CD14-positive monocyte (primary cell): Measurements from ENCODE around the gene RGS5. TPM values are rescaled to one million over a fixed set of nuclear protein-coding genes. Genes with fewer than 3 reads are reported as not detected.

Experiments used
- DNase-seq, 3 donors: peaks; one replicate each; pipeline ENCODE4 v3.0.0-alpha.2; 2011 to 2022
- H2AFZ ChIP-seq: 2 replicates; pipeline ENCODE4 v1.6.0; 2012; ENCODE audit warnings: mild to moderate bottlenecking, low read depth, low read length, inconsistent platforms; ENCODE audit not compliant: insufficient read depth, poor library complexity, severe bottlenecking
- H3K27ac ChIP-seq, 2 donors: 1 replicate in 1 of 2; 2 replicates in 1 of 2; pipeline ENCODE4 v1.5.1; 2012 to 2013; ENCODE audit warnings: low read length in 2 of 2, control low read depth in 1 of 2, inconsistent platforms in 1 of 2, low read depth in 1 of 2, mild to moderate bottlenecking in 1 of 2
- H3K27me3 ChIP-seq, 2 donors: one replicate each; pipeline versions ENCODE4 v1.6.0 to v1.6.1; 2011 to 2013; ENCODE audit warnings: low read length in 2 of 2; ENCODE audit not compliant: control insufficient read depth in 2 of 2, insufficient read depth in 2 of 2
- H3K36me3 ChIP-seq, 2 donors: replicated peaks in 1 of 2; 1 replicate in 1 of 2; 2 replicates in 1 of 2; pipeline versions ENCODE4 v1.5.1 to v1.6.1; 2012 to 2013; ENCODE audit warnings: low read length in 2 of 2, control low read depth in 1 of 2, inconsistent platforms in 1 of 2, mild to moderate bottlenecking in 1 of 2; ENCODE audit not compliant: insufficient read depth in 2 of 2, control insufficient read depth in 1 of 2
- H3K4me1 ChIP-seq, 2 donors: 1 replicate in 1 of 2; 2 replicates in 1 of 2; pipeline versions ENCODE4 v1.5.1 to v1.6.1; 2012 to 2013; ENCODE audit warnings: low read length in 2 of 2, control low read depth in 1 of 2, inconsistent platforms in 1 of 2, mild to moderate bottlenecking in 1 of 2, moderate library complexity in 1 of 2; ENCODE audit not compliant: insufficient read depth in 2 of 2, control insufficient read depth in 1 of 2
- H3K4me2 ChIP-seq: replicated peaks from 2 replicates; pipeline ENCODE3; 2012; ENCODE audit warnings: low read length, moderate library complexity, mild to moderate bottlenecking; ENCODE audit not compliant: poor library complexity, severe bottlenecking; ENCODE audit errors: extremely low read depth
- H3K4me3 ChIP-seq, 3 experiments: fragments of 200-600 bp in 1 of 3; sonication (generic) in 1 of 3; replicated peaks in 1 of 3; 1 replicate in 2 of 3; 2 replicates in 1 of 3; pipeline ENCODE4 v1.5.1; 2011 to 2013; ENCODE audit warnings: low read length in 3 of 3, mild to moderate bottlenecking in 3 of 3, control low read depth in 2 of 3, low read depth in 2 of 3, inconsistent platforms in 1 of 3, moderate library complexity in 1 of 3
- H3K79me2 ChIP-seq: 2 replicates; pipeline ENCODE4 v1.6.0; 2012; ENCODE audit warnings: mild to moderate bottlenecking, control low read depth, inconsistent platforms, low read length, moderate library complexity; ENCODE audit not compliant: insufficient read depth
- H3K9ac ChIP-seq: 2 replicates; pipeline ENCODE4 v1.6.0; 2017; ENCODE audit warnings: low read length, mild to moderate bottlenecking; ENCODE audit not compliant: insufficient read depth, poor library complexity, severe bottlenecking
- H3K9me3 ChIP-seq, 2 donors: replicated peaks in 1 of 2; 1 replicate in 1 of 2; 2 replicates in 1 of 2; pipeline versions ENCODE4 v1.5.1 to v1.6.1; 2012 to 2013; ENCODE audit warnings: low read length in 2 of 2, control low read depth in 1 of 2; ENCODE audit not compliant: control insufficient read depth in 1 of 2, insufficient read depth in 1 of 2
- H4K20me1 ChIP-seq: 2 replicates; pipeline ENCODE4 v1.6.0; 2012; ENCODE audit warnings: mild to moderate bottlenecking, low read length, control low read depth, moderate library complexity; ENCODE audit not compliant: insufficient read depth
- H3K27ac Mint-ChIP-seq, 7 donors: one replicate each; pipeline ENCODE4 v1.8.0; 2020; ENCODE audit warnings: mild to moderate bottlenecking in 7 of 7, mixed read lengths in 7 of 7, moderate library complexity in 6 of 7, inconsistent platforms in 2 of 7
- H3K27me3 Mint-ChIP-seq, 3 donors: one replicate each; pipeline ENCODE4 v1.8.0; 2021 to 2022; ENCODE audit warnings: low read depth in 3 of 3, mild to moderate bottlenecking in 3 of 3, mixed read lengths in 3 of 3, moderate library complexity in 3 of 3, inconsistent platforms in 1 of 3
- H3K36me3 Mint-ChIP-seq, 2 donors: one replicate each; pipeline ENCODE4 v1.8.0; 2020; ENCODE audit warnings: mixed read lengths in 2 of 2, inconsistent platforms in 1 of 2, mild to moderate bottlenecking in 1 of 2
- H3K4me1 Mint-ChIP-seq: one replicate; pipeline ENCODE4 v1.8.0; 2020; ENCODE audit warnings: mild to moderate bottlenecking, mixed read lengths
- H3K4me3 Mint-ChIP-seq, 2 donors: one replicate each; pipeline ENCODE4 v1.8.0; 2020; ENCODE audit warnings: mild to moderate bottlenecking in 2 of 2, mixed read lengths in 2 of 2, moderate library complexity in 1 of 2
- H3K9me3 Mint-ChIP-seq, 7 donors: one replicate each; pipeline ENCODE4 v1.8.0; 2020 to 2022; ENCODE audit warnings: mixed read lengths in 7 of 7, mild to moderate bottlenecking in 6 of 7, moderate library complexity in 6 of 7, inconsistent platforms in 2 of 7
- CTCF ChIP-seq: fragments of 200-600 bp; IDR thresholded peaks from one replicate; pipeline ENCODE4 v1.8.0; 2022; ENCODE audit warnings: antibody characterized with exemption, mild to moderate bottlenecking
- WGBS: methylation state at CpG from one replicate; pipeline ENCODE4 v1.1.5; 2013; ENCODE audit warnings: missing lambda C conversion rate; ENCODE audit not compliant: insufficient coverage; 5-methylcytosine and 5-hydroxymethylcytosine counted together
- intact Hi-C, 2 donors: fragments of 100-400 bp; cut with micrococcal nuclease; formaldehyde crosslinking; loops; one replicate each; pipeline versions ENCODE4 v1.15.0 to v1.15.1; 2023
- polyA plus RNA-seq, 3 donors: library from polyadenylated mRNA; depleted of rRNA in 1 of 3; unstranded in 2 of 3; stranded (reverse) in 1 of 3; fragments of 300-500 nt in 2 of 3; fragments of >200 nt in 1 of 3; fragmentation: Illumina TruSeq in 2 of 3; gene quantifications; 1 replicate in 2 of 3; 2 replicates in 1 of 3; pipeline ENCODE4 v1.2.3, GENCODE V29; 2012 to 2021

Gene RGS5
- polyA plus RNA-seq, 3 donors, result 0.93 TPM; not detected in 2

DNA sequence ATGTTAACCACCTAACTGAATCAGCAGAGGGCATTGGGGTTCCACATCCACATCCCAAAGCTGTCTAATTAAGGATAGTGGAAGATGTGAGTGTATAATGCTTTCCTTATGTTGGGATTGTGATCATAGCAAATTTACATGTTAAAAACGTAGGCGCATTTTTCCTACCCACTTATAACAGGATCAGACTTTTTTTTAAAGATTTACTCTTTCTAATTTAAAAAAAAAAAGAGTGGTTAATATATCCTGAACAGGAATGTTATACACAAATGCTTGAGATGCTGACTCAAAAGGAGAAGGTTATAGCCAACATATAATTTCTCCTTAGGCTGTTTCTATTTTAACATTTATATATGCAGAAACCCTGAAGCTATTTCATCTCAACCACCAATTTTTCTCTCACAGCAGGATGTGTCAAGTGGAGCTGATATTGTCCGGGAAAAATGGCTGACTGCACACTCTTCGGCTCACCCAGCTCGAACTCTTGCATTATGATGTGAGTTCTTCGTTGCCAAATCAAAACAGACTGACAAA, 40.3 kb downstream of the RGS5 start:
- no peak overlapping the region for H3K4me3 Mint-ChIP-seq
- no peak overlapping the region for H3K4me2 ChIP-seq

DNA sequence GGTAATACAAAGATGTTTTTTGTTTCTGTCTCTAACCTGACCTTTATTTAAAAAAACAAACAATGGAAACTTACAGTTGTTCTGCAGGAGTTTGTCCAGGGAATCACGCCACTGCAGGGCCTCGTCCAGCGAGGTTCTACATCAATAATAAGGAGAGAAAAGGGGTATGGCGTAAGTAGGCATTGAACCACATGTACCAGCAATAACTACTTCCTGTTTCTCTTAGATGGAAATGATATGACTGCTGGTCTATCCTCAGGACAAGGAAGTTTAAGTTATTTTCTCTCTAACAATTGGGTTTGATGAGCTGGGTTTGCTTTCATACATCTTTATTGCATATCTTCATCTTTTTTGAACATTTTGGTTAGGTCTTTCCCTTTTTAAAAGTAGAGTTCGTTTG, 40.9 kb downstream of the RGS5 start:
- Mint-ChIP-seq H3K27ac (no peak overlapping the region), H3K9me3 (peaks cover 0 to 14% (median 2%) of the 10 kb centered on the region in 7 donors)
- no peak for DNase-seq

More for the DNA sequence above, 40.3 kb downstream of the RGS5 start:
- WGBS, result 90% methylated on average over 4 of the region's 6 CpGs
- DNase-seq, result no peak
- no peaks in the 10 kb centered on the region for H3K27me3 Mint-ChIP-seq
- H3K79me2 ChIP-seq, result no peaks in the 10 kb centered on the region
- H3K9ac ChIP-seq, result no peak overlapping the region
- H3K27me3 ChIP-seq, result no peaks in the 10 kb centered on the region
- no peak for TF ChIP-seq CTCF
- no peak overlapping the region for H3K4me3 ChIP-seq
- H3K27ac ChIP-seq, result no peak overlapping the region
- H3K36me3 Mint-ChIP-seq, result no peaks in the 10 kb centered on the region
- no peaks in the 10 kb centered on the region for H3K4me1 ChIP-seq
- H3K9me3 Mint-ChIP-seq, result peaks cover 0 to 14% (median 2%) of the 10 kb centered on the region in 7 donors
- H2AFZ ChIP-seq, result no peak overlapping the region
- intact Hi-C loops, result no loop called here
- no peaks in the 10 kb centered on the region for H3K4me1 Mint-ChIP-seq
- no peaks in the 10 kb centered on the region for H4K20me1 ChIP-seq
- H3K27ac Mint-ChIP-seq, result no peak overlapping the region
- H3K36me3 ChIP-seq, result no peaks in the 10 kb centered on the region
- no peaks in the 10 kb centered on the region for H3K9me3 ChIP-seq

More for the DNA sequence above, 40.9 kb downstream of the RGS5 start:
- no peak overlapping the region for H2AFZ ChIP-seq
- H3K36me3 ChIP-seq, result no peaks in the 10 kb centered on the region
- no peaks in the 10 kb centered on the region for H3K9me3 ChIP-seq
- H3K4me1 ChIP-seq, result no peaks in the 10 kb centered on the region
- H3K79me2 ChIP-seq, result no peaks in the 10 kb centered on the region
- no peak overlapping the region for H3K27ac ChIP-seq
- no peak for TF ChIP-seq CTCF
- no peaks in the 10 kb centered on the region for H3K4me1 Mint-ChIP-seq
- H3K36me3 Mint-ChIP-seq, result no peaks in the 10 kb centered on the region
- no peak overlapping the region for H3K9ac ChIP-seq
- H4K20me1 ChIP-seq, result no peaks in the 10 kb centered on the region
- intact Hi-C loops, result no loop called here
- H3K4me3 ChIP-seq, result no peak overlapping the region
- H3K27me3 Mint-ChIP-seq, result no peaks in the 10 kb centered on the region
- no CpG with 5 or more reads among the region's 5 CpGs for WGBS
- no peak overlapping the region for H3K4me3 Mint-ChIP-seq
- no peak overlapping the region for H3K4me2 ChIP-seq
- no peaks in the 10 kb centered on the region for H3K27me3 ChIP-seq
